H1 (cell line): ENCODE data around the gene SMIM38. TPM values are rescaled to one million over a fixed set of nuclear protein-coding genes. Genes with fewer than 3 reads are reported as not detected.

Experiments used
- CTCF ChIA-PET: fragments of 300-600 bp; sonication (Branson Sonifier 250); formaldehyde crosslinking; loops from one replicate; lab custom pipeline; 2021; ENCODE audit not compliant: partially characterized antibody; lab: Charles Lee
- POLR2A ChIA-PET: fragments of 300-600 bp; sonication (Branson Sonifier 250); formaldehyde crosslinking; loops from one replicate; lab custom pipeline; 2021; ENCODE audit warnings: inconsistent platforms; ENCODE audit not compliant: partially characterized antibody; lab: Charles Lee
- DNase-seq, 2 experiments: peaks; one replicate each; pipeline versions ENCODE4 v3.0.0 to v3.0.0-alpha.2; 2010 to 2022; ENCODE audit warnings: low spot score in 2 of 2, low read depth in 1 of 2, mixed read lengths in 1 of 2
- FAIRE-seq: peaks from 2 replicates; lab custom pipeline; 2011; peaks lifted over from hg19 to GRCh38; lab: Jason Lieb, UNC
- H2AFZ ChIP-seq: 2 replicates; pipeline ENCODE4 v1.8.1; 2012; ENCODE audit warnings: low read length, inconsistent platforms
- H2AK5ac ChIP-seq: 2 replicates; pipeline ENCODE4 v1.6.1; 2013; ENCODE audit warnings: low read depth, low read length
- H2BK120ac ChIP-seq: replicated peaks from 2 replicates; pipeline ENCODE3; 2013; ENCODE audit warnings: low read depth, low read length, inconsistent platforms
- H2BK12ac ChIP-seq: 2 replicates; pipeline ENCODE4 v1.6.1; 2013; ENCODE audit warnings: low read depth, low read length
- H2BK15ac ChIP-seq: 2 replicates; pipeline ENCODE4 v1.6.1; 2013; ENCODE audit warnings: low read length
- H2BK20ac ChIP-seq: 2 replicates; pipeline ENCODE4 v1.6.1; 2013; ENCODE audit warnings: low read length
- H2BK5ac ChIP-seq: 2 replicates; pipeline ENCODE4 v1.6.1; 2013; ENCODE audit warnings: low read depth, low read length
- H3K14ac ChIP-seq: 2 replicates; pipeline ENCODE4 v1.6.1; 2013; ENCODE audit warnings: inconsistent platforms; ENCODE audit not compliant: insufficient read length
- H3K18ac ChIP-seq: 2 replicates; pipeline ENCODE4 v1.6.1; 2013; ENCODE audit warnings: low read length; ENCODE audit errors: extremely low read depth
- H3K23ac ChIP-seq: 2 replicates; pipeline ENCODE4 v1.6.1; 2013; ENCODE audit warnings: inconsistent platforms; ENCODE audit not compliant: insufficient read length
- H3K23me2 ChIP-seq: 2 replicates; pipeline ENCODE4 v1.6.1; 2013; ENCODE audit warnings: low read depth, low read length
- H3K27ac ChIP-seq: 2 replicates; pipeline ENCODE4 v1.6.1; 2011; ENCODE audit warnings: low read depth, low read length, inconsistent platforms
- H3K27me3 ChIP-seq, 4 experiments: replicated peaks in 1 of 4; 1 replicate in 1 of 4; 2 replicates in 3 of 4; pipeline versions ENCODE4 v1.6.1 to v1.8.1; 2011 to 2013; ENCODE audit warnings: low read length in 3 of 4, mild to moderate bottlenecking in 3 of 4, inconsistent platforms in 2 of 4, mixed read lengths in 2 of 4, moderate library complexity in 1 of 4; ENCODE audit not compliant: control insufficient read depth in 3 of 4, insufficient read depth in 3 of 4; ENCODE audit errors: extremely low read depth in 1 of 4
- H3K36me3 ChIP-seq, 4 experiments: 2 replicates each; pipeline versions ENCODE4 v1.6.1 to v1.8.1; 2011 to 2013; ENCODE audit warnings: mild to moderate bottlenecking in 4 of 4, low read length in 3 of 4, moderate library complexity in 2 of 4, control low read depth in 1 of 4, inconsistent platforms in 1 of 4; ENCODE audit not compliant: insufficient read depth in 4 of 4, control insufficient read depth in 2 of 4
- H3K4ac ChIP-seq: replicated peaks from 2 replicates; pipeline ENCODE3; 2013; ENCODE audit warnings: low read length, low read depth, mixed read lengths, inconsistent platforms; ENCODE audit not compliant: insufficient read length
- H3K4me1 ChIP-seq, 4 experiments: replicated peaks in 1 of 4; 1 replicate in 1 of 4; 2 replicates in 3 of 4; pipeline versions ENCODE4 v1.6.1 to v1.8.1; 2011 to 2013; ENCODE audit warnings: low read length in 3 of 4, inconsistent platforms in 2 of 4, mixed read lengths in 1 of 4; ENCODE audit not compliant: insufficient read depth in 4 of 4, control insufficient read depth in 3 of 4
- H3K4me2 ChIP-seq, 2 experiments: 2 replicates each; pipeline versions ENCODE4 v1.6.1 to v1.8.1; 2011 to 2013; ENCODE audit warnings: low read depth in 2 of 2, low read length in 2 of 2, control low read depth in 1 of 2, inconsistent platforms in 1 of 2, mild to moderate bottlenecking in 1 of 2; ENCODE audit not compliant: insufficient read depth in 1 of 2
- H3K4me3 ChIP-seq, 4 experiments: fragments of 200-600, 300-600 bp in 1 of 4; sonication (generic), shearing (Covaris generic), sonication (Bioruptor Twin) in 1 of 4; 2 replicates each; pipeline versions ENCODE4 v1.5.1 to v1.8.1; 2011 to 2016; ENCODE audit warnings: low read length in 4 of 4, low read depth in 3 of 4, control low read depth in 2 of 4, inconsistent platforms in 2 of 4, mild to moderate bottlenecking in 2 of 4, mixed read lengths in 1 of 4, moderate library complexity in 1 of 4; ENCODE audit not compliant: insufficient read depth in 2 of 4; ENCODE audit errors: extremely low read depth in 1 of 4
- H3K56ac ChIP-seq: replicated peaks from 2 replicates; pipeline ENCODE3; 2013; ENCODE audit warnings: low read depth, mild to moderate bottlenecking, mixed read lengths, low read length, inconsistent platforms; ENCODE audit not compliant: insufficient read length
- H3K79me1 ChIP-seq: 2 replicates; pipeline ENCODE4 v1.6.1; 2013; ENCODE audit warnings: low read depth, low read length, control low read depth
- H3K79me2 ChIP-seq, 2 experiments: 2 replicates each; pipeline versions ENCODE4 v1.6.1 to v1.8.1; 2012 to 2013; ENCODE audit warnings: low read length in 2 of 2, mild to moderate bottlenecking in 2 of 2, inconsistent platforms in 1 of 2; ENCODE audit not compliant: insufficient read depth in 2 of 2, control insufficient read depth in 1 of 2
- H3K9ac ChIP-seq, 4 experiments: replicated peaks in 1 of 4; 1 replicate in 1 of 4; 2 replicates in 3 of 4; pipeline versions ENCODE4 v1.6.1 to v1.8.1; 2011 to 2013; ENCODE audit warnings: low read depth in 3 of 4, low read length in 3 of 4, control low read depth in 2 of 4, mild to moderate bottlenecking in 2 of 4, moderate library complexity in 2 of 4, inconsistent platforms in 1 of 4; ENCODE audit errors: extremely low read depth in 1 of 4
- H3K9me3 ChIP-seq, 2 experiments: 2 replicates each; pipeline versions ENCODE4 v1.6.1 to v1.8.1; 2012 to 2013; ENCODE audit warnings: mild to moderate bottlenecking in 2 of 2, moderate library complexity in 2 of 2, control low read depth in 1 of 2, inconsistent platforms in 1 of 2, low read depth in 1 of 2, low read length in 1 of 2, mixed read lengths in 1 of 2; ENCODE audit not compliant: insufficient read depth in 2 of 2
- H4K20me1 ChIP-seq, 2 experiments: replicated peaks in 1 of 2; 2 replicates each; pipeline versions ENCODE3 to v1.8.1; 2011 to 2013; ENCODE audit warnings: inconsistent platforms in 2 of 2, low read length in 2 of 2, mild to moderate bottlenecking in 1 of 2; ENCODE audit not compliant: insufficient read depth in 2 of 2, control insufficient read depth in 1 of 2
- H4K5ac ChIP-seq: 2 replicates; pipeline ENCODE4 v1.6.1; 2013; ENCODE audit warnings: low read length, low read depth, mixed read lengths, inconsistent platforms; ENCODE audit not compliant: insufficient read length
- H4K8ac ChIP-seq: 2 replicates; pipeline ENCODE4 v1.8.0; 2013; ENCODE audit warnings: mild to moderate bottlenecking, moderate library complexity, low read length, inconsistent platforms; ENCODE audit not compliant: insufficient read depth; ENCODE audit errors: extremely low read depth
- H4K91ac ChIP-seq: replicated peaks from 2 replicates; pipeline ENCODE3; 2013; ENCODE audit warnings: low read length, mixed read lengths, inconsistent platforms; ENCODE audit not compliant: insufficient read length
- ATF3 ChIP-seq: IDR thresholded peaks from 2 replicates; pipeline ENCODE4 v1.6.1; 2011; ENCODE audit warnings: low read depth, mild to moderate bottlenecking, low read length; ENCODE audit not compliant: insufficient read depth
- CHD1 ChIP-seq: IDR thresholded peaks from 2 replicates; pipeline ENCODE4 v1.6.1; 2012; ENCODE audit warnings: low read depth, low read length, improper control_type of control experiment
- CREB1 ChIP-seq: IDR thresholded peaks from 2 replicates; pipeline ENCODE4 v1.6.1; 2012; ENCODE audit warnings: inconsistent platforms
- E2F6 ChIP-seq: IDR thresholded peaks from 2 replicates; pipeline ENCODE4 v1.6.1; 2012; ENCODE audit warnings: inconsistent platforms
- HDAC6 ChIP-seq: IDR thresholded peaks from one replicate; pipeline ENCODE4 v1.7.1; 2012; ENCODE audit warnings: low read depth, mild to moderate bottlenecking, inconsistent platforms, low read length, moderate library complexity
- KDM1A ChIP-seq: fragments of 200-600, 300-600 bp; sonication (generic); IDR thresholded peaks from 2 replicates; pipeline ENCODE4 v1.7.1; 2016; ENCODE audit warnings: mild to moderate bottlenecking, low read length, borderline replicate concordance
- NRF1 ChIP-seq: IDR thresholded peaks from 2 replicates; pipeline ENCODE4 v1.6.1; 2011; ENCODE audit warnings: mild to moderate bottlenecking, low read depth, low read length, improper control_type of control experiment
- SP1 ChIP-seq: IDR thresholded peaks from 2 replicates; pipeline ENCODE4 v1.6.1; 2011; ENCODE audit warnings: low read depth, low read length
- YY1 ChIP-seq: IDR thresholded peaks from 2 replicates; pipeline ENCODE4 v1.6.1; 2011; ENCODE audit warnings: low read depth, mild to moderate bottlenecking, low read length
- WGBS, 2 experiments: shearing (Covaris generic) in 1 of 2; methylation state at CpG; one replicate each; pipeline versions ENCODE4 v1.1.6 to v1.1.7; 2013 to 2015; ENCODE audit warnings: low lambda C conversion rate in 2 of 2, mixed read lengths in 2 of 2, inconsistent platforms in 1 of 2, low coverage in 1 of 2, missing lambda C conversion rate in 1 of 2; ENCODE audit not compliant: insufficient replicate concordance in 2 of 2, insufficient coverage in 1 of 2, insufficient read length in 1 of 2; ENCODE audit errors: extremely low coverage in 1 of 2, missing lambda C conversion rate in 1 of 2; 5-methylcytosine and 5-hydroxymethylcytosine counted together
- polyA plus RNA-seq, 7 experiments: library from polyadenylated mRNA; depleted of rRNA in 3 of 7; stranded (reverse) in 5 of 7; unstranded in 2 of 7; fragments of >200 nt in 5 of 7; fragments of 200-250 nt in 2 of 7; gene quantifications; 1 replicate in 5 of 7; 2 replicates in 1 of 7; 4 replicates in 1 of 7; pipeline versions ENCODE4 v1.2.1 to v1.2.3, GENCODE V29; 2011 to 2013; ENCODE audit warnings: missing spikeins in 2 of 7, mixed read lengths in 2 of 7
- total RNA-seq: library from RNA; stranded (reverse); fragmentation: NEBNext Ultra II Directional; extraction: Animal tissue kit (Norgen Biotek cat#: 25700); gene quantifications from 2 replicates; pipeline ENCODE4 v1.2.1, GENCODE V29; 2021

Gene SMIM38
- total and polyA plus RNA-seq, 2 of the 8 experiments (the other 6 are each of a cell fraction or from before 2014, with no cell fraction given), result 0.17 to 0.20 TPM

GRCh38 chr11:69201764-69202370 is 46.1 kb downstream of the SMIM38 start:
- H3K27ac ChIP-seq, result no peak overlapping the region
- no peaks in the 10 kb centered on the region for H3K36me3 ChIP-seq
- no peak overlapping the region for H3K4me3 ChIP-seq
- H3K79me1 ChIP-seq, result no peaks in the 10 kb centered on the region
- H3K9ac ChIP-seq, result no peak overlapping the region; a peak in 1 of 7 replicates
- ChIA-PET POLR2A (interaction anchor here (1.1 kb wide), 1 partner anchor 437 kb away, joined by 4 read pairs; no protein-coding TSS in a partner anchor), CTCF (interaction anchor here (0.6 to 1.6 kb wide), 4 partner anchors 11 to 467 kb away, joined by 3 to 6 read pairs (median 4); no protein-coding TSS in a partner anchor)
- H3K79me2 ChIP-seq, result no peaks in the 10 kb centered on the region
- H3K27me3 ChIP-seq, result no peaks in the 10 kb centered on the region; a peak in 1 of 7 replicates
- peaks cover 7% of the 10 kb centered on the region; the same call in 1 of the 2 replicates for H3K23me2 ChIP-seq
- H2AK5ac ChIP-seq, result no peak overlapping the region
- no peak overlapping the region for H3K23ac ChIP-seq
- no peak overlapping the region for H4K5ac ChIP-seq
- H3K4me1 ChIP-seq, result peaks cover 0 to 6% (median 2%) of the 10 kb centered on the region in 4 experiments; a peak in 3 of 7 replicates
- WGBS, 2 experiments, result 86% methylated on average over 7 of the region's 7 CpGs; no CpG with 5 or more reads in 1 of the 2 experiments
- no peaks in the 10 kb centered on the region for H4K20me1 ChIP-seq
- H3K4me2 ChIP-seq, result no peak overlapping the region
- no peak overlapping the region for H2BK15ac ChIP-seq
- TF ChIP-seq HDAC6 (no peak), NRF1 (no peak), YY1 (no peak), KDM1A (no peak), ATF3 (no peak), CREB1 (no peak), E2F6 (no peak), CHD1 (no peak), SP1 (no peak)
- H3K14ac ChIP-seq, result no peak overlapping the region
- no peaks in the 10 kb centered on the region for H3K9me3 ChIP-seq
- no peak overlapping the region for H2BK5ac ChIP-seq
- DNase-seq (no peak), FAIRE-seq (no peak)
- H2BK12ac ChIP-seq, result no peak overlapping the region
- no peak overlapping the region for H2AFZ ChIP-seq
- no peak overlapping the region for H3K56ac ChIP-seq
- no peak overlapping the region for H2BK120ac ChIP-seq
- no peak overlapping the region for H3K4ac ChIP-seq
- H2BK20ac ChIP-seq, result no peak overlapping the region
- no peak overlapping the region for H4K8ac ChIP-seq
- H4K91ac ChIP-seq, result no peak overlapping the region
- H3K18ac ChIP-seq, result no peak overlapping the region
